Activated CD4-positive, alpha-beta T cell treated with anti-CD3 and anti-CD28 coated beads, Interleukin-2, amount 10 ng/mL, durations not matched to agents 24 days and 14 days (primary cell): Measurements from ENCODE around the gene MACROD2. TPM values are rescaled to one million over a fixed set of nuclear protein-coding genes. Genes with fewer than 3 reads are reported as not detected.
"Not testable (repeated sequence)": the region's sequence is repeated elsewhere in the genome, so short reads cannot be mapped to it uniquely, and the experiment has no call there.

Experiments used
- DNase-seq: peaks from one replicate; pipeline ENCODE4 v3.0.0; 2022
- H3K27ac Mint-ChIP-seq: one replicate; pipeline ENCODE4 v1.8.0; 2022; ENCODE audit warnings: mild to moderate bottlenecking, mixed read lengths
- H3K27me3 Mint-ChIP-seq: one replicate; pipeline ENCODE4 v1.8.0; 2022; ENCODE audit warnings: mixed read lengths
- H3K36me3 Mint-ChIP-seq: one replicate; pipeline ENCODE4 v1.8.0; 2022; ENCODE audit warnings: low read depth, mild to moderate bottlenecking, mixed read lengths
- H3K4me1 Mint-ChIP-seq: one replicate; pipeline ENCODE4 v1.8.0; 2021; ENCODE audit warnings: mixed read lengths
- H3K4me3 Mint-ChIP-seq: one replicate; pipeline ENCODE4 v1.8.0; 2022; ENCODE audit warnings: mild to moderate bottlenecking, moderate library complexity, mixed read lengths
- H3K9me3 Mint-ChIP-seq: one replicate; pipeline ENCODE4 v1.8.0; 2021; ENCODE audit warnings: mixed read lengths
- intact Hi-C: fragments of 100-400 bp; cut with micrococcal nuclease; formaldehyde crosslinking; loops from one replicate; pipeline ENCODE4 v1.15.1; 2023
- total RNA-seq: library from RNA; stranded (reverse); gene quantifications from 2 replicates; pipeline ENCODE4 v1.2.3, GENCODE V29; 2022

The MACROD2 gene
- total RNA-seq, 1 donor from 2014 or later: not detected

DNA sequence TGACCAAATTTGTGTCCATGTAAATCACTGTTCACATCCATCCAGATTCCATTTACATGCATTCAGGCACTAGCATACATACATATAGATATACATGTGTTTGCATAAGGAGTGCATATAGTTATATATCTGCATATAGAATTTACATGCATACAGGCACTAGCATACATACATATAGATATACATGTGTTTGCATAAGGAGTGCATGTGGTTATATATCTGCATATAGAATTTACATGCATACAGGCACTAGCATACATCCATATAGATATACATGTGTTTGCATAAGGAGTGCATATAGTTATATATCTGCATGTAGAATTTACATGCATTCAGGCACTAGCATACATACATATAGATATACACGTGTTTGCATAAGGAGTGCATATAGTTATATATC, 1145.6 kb downstream of the MACROD2 start:
- H3K4me3 Mint-ChIP-seq, H3K36me3 Mint-ChIP-seq, intact Hi-C loops, DNase-seq, H3K4me1 Mint-ChIP-seq, H3K27me3 Mint-ChIP-seq, H3K27ac Mint-ChIP-seq, H3K9me3 Mint-ChIP-seq: not testable (repeated sequence)

DNA sequence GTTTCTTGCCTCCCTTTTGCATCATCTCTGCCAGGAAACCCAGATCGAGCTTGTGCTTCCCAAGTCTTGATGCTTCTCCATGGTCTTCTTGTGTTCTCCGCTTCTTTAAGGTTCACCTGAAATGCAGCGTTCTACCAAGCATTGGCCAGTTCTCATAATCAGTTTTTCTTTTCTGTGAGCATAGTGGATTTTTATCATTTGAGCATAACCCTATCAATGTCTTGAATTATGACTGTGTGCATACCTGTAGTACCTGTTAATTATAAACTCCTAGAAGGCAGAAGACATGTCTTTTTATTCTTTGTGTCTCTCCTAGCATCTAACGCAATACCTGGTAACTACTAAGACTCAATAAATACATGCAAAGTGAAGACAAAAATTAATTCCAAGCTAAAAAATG, 1146.5 kb downstream of the MACROD2 start:
- Mint-ChIP-seq H3K27me3 (no peaks in the 10 kb centered on the region), H3K4me1 (no peaks in the 10 kb centered on the region), H3K4me3 (no peak overlapping the region), H3K36me3 (no peaks in the 10 kb centered on the region), H3K27ac (no peak overlapping the region), H3K9me3 (peaks cover 7% of the 10 kb centered on the region)
- no peak for DNase-seq
- intact Hi-C loops: no loop called here

DNA sequence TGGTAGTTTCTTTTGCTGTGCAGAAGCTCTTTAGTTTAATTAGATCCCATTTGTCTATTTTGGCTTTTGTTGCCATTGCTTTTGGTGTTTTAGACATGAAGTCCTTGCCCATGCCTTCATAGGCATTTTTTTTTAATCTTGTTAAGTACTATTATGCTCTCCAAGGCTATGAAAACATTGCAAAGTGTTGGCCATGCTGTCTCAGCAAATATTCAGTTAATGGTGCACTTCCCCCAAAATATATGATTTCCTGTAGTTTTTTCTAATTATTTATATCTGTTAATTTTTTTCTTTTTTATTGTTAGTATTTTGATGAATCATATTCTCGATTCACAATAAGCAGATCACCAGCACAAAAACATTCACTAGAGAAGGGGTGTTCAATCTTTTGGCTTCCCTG, 1148.2 kb downstream of the MACROD2 start:
- no peaks in the 10 kb centered on the region for H3K27me3 Mint-ChIP-seq
- intact Hi-C loops: no loop called here
- no peak overlapping the region for H3K27ac Mint-ChIP-seq
- no peak overlapping the region for H3K4me3 Mint-ChIP-seq
- DNase-seq: no peak
- H3K36me3 Mint-ChIP-seq: no peaks in the 10 kb centered on the region
- H3K9me3 Mint-ChIP-seq: peaks cover 7% of the 10 kb centered on the region
- H3K4me1 Mint-ChIP-seq: no peaks in the 10 kb centered on the region

DNA sequence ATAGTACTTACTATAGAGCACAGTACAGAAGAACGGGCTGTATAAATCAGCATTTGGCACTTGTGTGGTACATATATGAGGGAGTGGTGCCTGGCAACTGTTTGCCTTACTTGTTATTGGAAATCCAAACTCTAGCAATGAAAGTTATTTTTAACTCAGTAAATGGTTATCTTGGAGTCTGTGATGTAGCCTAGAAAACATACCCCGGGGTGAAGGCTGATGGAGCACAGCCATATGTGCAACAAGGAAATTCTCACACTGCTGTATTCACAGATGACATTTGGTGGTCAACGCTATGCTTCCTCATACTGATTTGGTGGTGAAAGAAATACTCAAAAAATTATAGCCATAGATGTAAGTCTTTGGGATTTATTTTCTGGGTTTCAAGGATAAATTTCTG, 1149.6 kb downstream of the MACROD2 start:
- Mint-ChIP-seq H3K36me3 (no peaks in the 10 kb centered on the region), H3K27me3 (no peaks in the 10 kb centered on the region), H3K4me1 (no peaks in the 10 kb centered on the region), H3K9me3 (peaks cover 7% of the 10 kb centered on the region), H3K27ac (no peak overlapping the region), H3K4me3 (no peak overlapping the region)
- intact Hi-C loops: no loop called here
- DNase-seq: no peak

DNA sequence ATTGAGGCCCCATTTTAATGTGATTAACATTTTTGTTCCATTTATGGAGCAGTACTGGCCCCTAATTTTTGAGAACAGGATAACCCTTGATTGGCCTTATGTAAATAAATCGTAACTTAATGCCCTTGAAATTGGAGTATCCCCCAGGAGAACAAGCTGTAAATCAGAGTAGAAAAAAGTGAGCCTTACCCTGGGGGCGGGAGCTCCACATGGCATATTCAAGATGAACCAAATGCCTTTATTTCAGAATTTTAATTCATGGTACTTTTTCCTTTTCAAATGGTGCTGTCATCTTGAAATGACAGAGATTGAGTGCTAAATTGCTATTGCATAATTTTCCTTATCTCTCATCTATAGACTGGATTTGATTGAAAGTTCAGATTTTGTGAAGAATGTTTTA, 1151.6 kb downstream of the MACROD2 start:
- H3K9me3 Mint-ChIP-seq: no peaks in the 10 kb centered on the region
- no peak overlapping the region for H3K27ac Mint-ChIP-seq
- no peaks in the 10 kb centered on the region for H3K27me3 Mint-ChIP-seq
- intact Hi-C loops: no loop called here
- H3K4me3 Mint-ChIP-seq: no peak overlapping the region
- H3K4me1 Mint-ChIP-seq: no peaks in the 10 kb centered on the region
- no peak for DNase-seq
- no peaks in the 10 kb centered on the region for H3K36me3 Mint-ChIP-seq

DNA sequence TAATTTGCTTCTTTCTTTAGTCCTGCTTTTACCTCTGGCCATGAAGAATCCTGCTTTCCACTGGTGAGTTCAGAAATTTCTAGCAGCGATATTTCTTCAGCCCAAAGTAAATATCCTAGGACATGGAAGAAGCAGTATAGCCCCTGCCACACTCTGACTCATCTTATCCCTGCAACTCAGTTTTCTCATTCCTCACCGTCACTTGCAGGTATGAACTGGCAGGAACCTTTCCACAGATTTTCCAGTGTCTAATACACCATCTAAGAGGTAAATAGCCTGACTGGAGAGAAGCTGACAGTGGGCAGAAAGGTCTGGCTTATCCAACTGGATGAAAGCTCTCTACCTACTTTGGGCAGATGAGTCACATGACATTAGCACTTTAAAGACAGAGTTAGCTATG, 1158.8 kb downstream of the MACROD2 start:
- no peak for DNase-seq
- intact Hi-C loops: no loop called here
- no peak overlapping the region for H3K27ac Mint-ChIP-seq
- H3K36me3 Mint-ChIP-seq: no peaks in the 10 kb centered on the region
- no peak overlapping the region for H3K4me3 Mint-ChIP-seq
- no peaks in the 10 kb centered on the region for H3K9me3 Mint-ChIP-seq
- no peaks in the 10 kb centered on the region for H3K27me3 Mint-ChIP-seq
- peaks cover 3% of the 10 kb centered on the region for H3K4me1 Mint-ChIP-seq

DNA sequence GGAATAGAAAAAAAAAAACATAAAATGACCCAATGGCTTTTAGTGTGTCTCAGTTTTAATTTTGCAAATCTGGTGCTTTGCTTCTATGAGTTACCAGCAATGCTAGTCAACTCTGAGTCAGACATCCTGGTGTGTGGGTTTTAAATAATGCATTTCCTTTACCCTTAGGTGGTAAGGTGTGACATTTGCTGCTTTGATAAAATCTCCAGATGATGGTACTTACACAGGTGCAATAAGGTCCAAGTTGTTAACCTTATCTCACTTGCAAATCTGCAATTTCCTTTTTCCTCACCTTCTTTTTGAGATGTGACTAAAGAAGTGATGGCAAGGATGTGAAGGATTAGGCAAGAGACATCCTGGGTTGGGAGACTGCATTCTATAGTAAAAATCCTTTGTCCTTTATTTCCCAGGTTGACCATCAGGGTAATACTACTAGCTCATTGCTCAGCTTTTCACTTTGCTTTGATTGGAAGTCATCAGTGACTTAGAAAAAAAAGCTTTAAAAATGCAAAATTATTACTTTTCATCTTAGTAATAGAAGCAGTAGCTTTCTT, 1160.6 kb downstream of the MACROD2 start:
- peaks cover 3% of the 10 kb centered on the region for H3K4me1 Mint-ChIP-seq
- no peaks in the 10 kb centered on the region for H3K9me3 Mint-ChIP-seq
- no peak overlapping the region for H3K27ac Mint-ChIP-seq
- H3K27me3 Mint-ChIP-seq: no peaks in the 10 kb centered on the region
- DNase-seq: no peak
- H3K4me3 Mint-ChIP-seq: no peak overlapping the region
- intact Hi-C loops: no loop called here
- H3K36me3 Mint-ChIP-seq: no peaks in the 10 kb centered on the region

DNA sequence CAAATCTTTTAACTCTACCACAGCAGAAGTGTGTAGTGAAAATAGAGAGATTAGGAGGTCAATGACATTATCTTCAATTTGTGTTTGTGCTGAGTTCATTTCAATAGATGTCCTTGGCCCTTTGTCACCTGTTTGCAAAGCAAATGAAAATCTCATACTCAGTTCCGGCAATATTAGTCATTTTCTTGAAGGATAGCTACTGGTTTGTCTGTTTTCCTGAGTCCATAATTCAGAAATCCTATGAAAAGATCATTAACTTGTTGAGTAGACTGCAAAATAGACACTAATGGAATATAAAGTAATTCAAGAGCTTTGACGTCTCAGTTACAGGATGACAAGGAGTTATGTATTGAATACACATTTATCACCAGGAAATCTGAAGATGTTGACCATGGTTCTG, 1163.2 kb downstream of the MACROD2 start:
- no peaks in the 10 kb centered on the region for H3K27me3 Mint-ChIP-seq
- no peak for DNase-seq
- H3K4me1 Mint-ChIP-seq: peaks cover 11% of the 10 kb centered on the region
- H3K36me3 Mint-ChIP-seq: no peaks in the 10 kb centered on the region
- no peak overlapping the region for H3K27ac Mint-ChIP-seq
- intact Hi-C loops: no loop called here
- no peak overlapping the region for H3K4me3 Mint-ChIP-seq
- no peaks in the 10 kb centered on the region for H3K9me3 Mint-ChIP-seq

DNA sequence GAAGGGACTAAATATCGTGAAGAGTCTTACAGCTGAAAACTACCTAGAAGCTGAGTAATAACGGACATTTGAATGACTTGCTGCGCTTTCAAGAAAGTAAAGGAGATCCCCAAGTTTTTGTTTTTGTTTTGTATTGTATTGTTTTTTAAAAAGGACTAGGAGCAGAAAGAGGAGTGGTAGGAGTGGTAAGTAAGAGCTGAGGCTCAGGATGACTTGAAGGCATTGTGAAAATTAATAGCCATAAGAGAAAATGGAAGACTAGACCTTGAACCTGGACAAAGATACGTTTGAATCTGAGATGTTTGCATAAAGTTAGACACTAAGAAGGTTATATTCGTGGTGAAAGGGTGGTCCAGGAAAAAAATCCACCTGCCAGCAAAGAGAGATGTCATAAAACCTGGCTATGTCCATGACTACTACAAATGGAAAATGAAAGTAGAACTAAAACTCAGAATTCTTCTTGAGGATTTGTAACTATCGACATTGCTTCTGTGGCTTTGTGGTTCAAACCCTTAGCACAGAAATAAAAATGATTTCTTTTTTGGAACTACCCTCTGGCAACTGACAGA, 1166.8 kb downstream of the MACROD2 start:
- Mint-ChIP-seq H3K27ac (no peak overlapping the region), H3K36me3 (no peaks in the 10 kb centered on the region), H3K27me3 (no peaks in the 10 kb centered on the region), H3K4me1 (peaks cover 8% of the 10 kb centered on the region), H3K4me3 (peak overlapping the region; percentile 37), H3K9me3 (no peaks in the 10 kb centered on the region)
- intact Hi-C loops: no loop called here
- DNase-seq: no peak

DNA sequence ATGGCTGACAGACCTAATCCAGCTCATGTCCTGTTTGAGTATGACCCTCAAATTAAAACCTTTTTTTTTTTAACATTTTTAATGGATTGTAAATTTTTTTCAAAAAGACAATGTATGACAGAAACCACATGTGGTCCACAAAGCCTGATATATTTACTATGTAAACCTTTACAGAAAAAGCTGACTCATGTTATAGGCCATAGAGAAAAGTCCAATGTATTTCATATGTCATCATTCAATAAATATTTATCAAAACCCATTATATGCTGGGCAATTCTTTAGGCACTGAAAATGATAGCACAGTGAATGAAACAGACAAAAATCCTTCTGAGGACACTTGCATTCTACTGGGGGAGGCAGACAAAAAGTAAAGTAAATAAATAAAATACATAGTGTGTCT, 1168.3 kb downstream of the MACROD2 start:
- H3K9me3 Mint-ChIP-seq: no peaks in the 10 kb centered on the region

DNA sequence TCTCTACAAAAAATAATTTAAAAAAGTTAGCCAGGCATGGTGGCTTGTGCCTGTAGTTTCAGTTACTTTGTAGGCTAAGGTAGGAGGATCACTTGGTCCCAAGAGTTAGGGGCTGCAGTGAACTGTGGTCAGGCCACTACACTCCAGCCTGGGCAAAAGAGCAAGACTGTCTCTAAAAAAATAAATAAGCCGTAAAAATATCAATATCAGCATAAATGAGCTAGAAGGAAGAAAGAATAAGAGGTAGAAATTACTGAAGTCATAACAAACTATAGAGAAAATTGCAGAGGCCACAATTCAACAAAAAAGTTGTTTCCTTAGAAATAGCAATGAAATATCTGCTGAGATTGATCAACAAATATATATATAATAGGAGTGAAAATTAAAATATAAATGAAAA, 1169.4 kb downstream of the MACROD2 start:
- Mint-ChIP-seq H3K4me1 (peaks cover 8% of the 10 kb centered on the region), H3K9me3 (no peaks in the 10 kb centered on the region), H3K4me3 (no peak overlapping the region), H3K36me3 (no peaks in the 10 kb centered on the region), H3K27me3 (no peaks in the 10 kb centered on the region), H3K27ac (no peak overlapping the region)
- intact Hi-C loops: no loop called here
- no peak for DNase-seq

More for the DNA sequence above, 1168.3 kb downstream of the MACROD2 start:
- DNase-seq: no peak
- no peaks in the 10 kb centered on the region for H3K36me3 Mint-ChIP-seq
- intact Hi-C loops: no loop called here
- peaks cover 8% of the 10 kb centered on the region for H3K4me1 Mint-ChIP-seq
- H3K4me3 Mint-ChIP-seq: no peak overlapping the region
- no peak overlapping the region for H3K27ac Mint-ChIP-seq
- H3K27me3 Mint-ChIP-seq: no peaks in the 10 kb centered on the region

DNA sequence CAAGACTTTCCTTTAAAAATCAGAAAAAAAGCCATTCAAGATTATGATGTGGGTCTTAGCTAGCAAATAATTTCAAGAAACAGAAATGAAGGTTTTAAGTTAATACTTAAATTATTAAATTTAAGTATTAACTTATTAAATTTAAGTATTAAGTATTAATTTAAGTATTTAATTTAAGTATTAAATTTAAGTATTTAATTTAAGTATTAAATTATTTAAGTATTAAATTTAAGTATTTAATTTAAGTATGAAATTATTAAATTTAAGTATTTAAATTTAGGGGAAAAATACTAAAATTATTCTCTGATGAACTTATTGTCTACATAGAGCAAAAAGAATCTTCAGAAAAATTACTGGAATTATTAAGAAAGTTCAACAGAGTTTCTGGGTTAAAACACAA, 1171.4 kb downstream of the MACROD2 start:
- DNase-seq: no peak
- Mint-ChIP-seq H3K9me3 (peaks cover 9% of the 10 kb centered on the region), H3K27ac (no peak overlapping the region), H3K27me3 (no peaks in the 10 kb centered on the region), H3K4me1 (peaks cover 8% of the 10 kb centered on the region), H3K4me3 (no peak overlapping the region), H3K36me3 (no peaks in the 10 kb centered on the region)
- intact Hi-C loops: no loop called here

DNA sequence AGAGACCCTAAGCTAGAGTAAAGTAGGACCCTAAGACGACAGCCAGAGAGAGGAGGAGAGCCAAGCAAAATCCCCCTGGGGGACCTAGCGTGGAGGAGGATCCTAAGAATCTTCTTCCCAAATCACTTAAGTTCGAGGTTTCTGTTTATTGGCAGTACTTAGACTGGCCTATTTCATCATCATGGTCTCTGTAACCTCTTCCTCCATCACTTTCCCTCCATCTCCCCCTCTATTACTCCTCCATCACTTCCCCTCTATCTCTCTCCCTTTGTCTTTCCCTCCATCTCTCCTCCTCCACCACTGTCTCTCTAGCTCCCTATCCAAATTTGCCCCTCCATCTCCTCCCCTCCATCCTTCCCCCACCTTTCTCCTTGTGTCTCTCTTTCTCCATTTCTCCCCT, 1175.7 kb downstream of the MACROD2 start:
- peaks cover 9% of the 10 kb centered on the region for H3K9me3 Mint-ChIP-seq
- no peak overlapping the region for H3K27ac Mint-ChIP-seq
- no peaks in the 10 kb centered on the region for H3K36me3 Mint-ChIP-seq
- H3K4me1 Mint-ChIP-seq: no peaks in the 10 kb centered on the region
- no peaks in the 10 kb centered on the region for H3K27me3 Mint-ChIP-seq
- intact Hi-C loops: no loop called here
- H3K4me3 Mint-ChIP-seq: no peak overlapping the region
- DNase-seq: no peak

DNA sequence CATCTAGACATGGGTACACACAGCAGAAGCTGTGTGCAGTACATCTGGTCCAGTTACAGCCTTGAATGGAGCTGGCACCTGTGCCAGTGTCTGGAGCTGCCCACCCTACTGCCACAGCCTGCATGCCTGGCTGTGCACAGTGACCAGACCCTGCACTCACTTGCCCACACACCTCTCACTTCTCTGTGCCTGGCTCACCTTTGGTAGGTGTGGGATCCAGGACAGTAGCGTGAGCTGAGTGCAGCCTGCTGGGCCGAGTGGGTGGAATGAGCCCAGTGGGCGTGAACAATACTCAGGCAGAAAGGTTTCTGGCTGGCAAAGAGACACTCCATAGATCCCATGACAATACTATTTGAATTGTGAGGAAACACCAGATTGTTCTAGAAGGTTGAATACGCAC, 1181.6 kb downstream of the MACROD2 start:
- Mint-ChIP-seq H3K4me1 (no peaks in the 10 kb centered on the region), H3K27me3 (no peaks in the 10 kb centered on the region), H3K36me3 (no peaks in the 10 kb centered on the region), H3K27ac (no peak overlapping the region), H3K9me3 (no peaks in the 10 kb centered on the region), H3K4me3 (no peak overlapping the region)
- no peak for DNase-seq
- intact Hi-C loops: no loop called here

DNA sequence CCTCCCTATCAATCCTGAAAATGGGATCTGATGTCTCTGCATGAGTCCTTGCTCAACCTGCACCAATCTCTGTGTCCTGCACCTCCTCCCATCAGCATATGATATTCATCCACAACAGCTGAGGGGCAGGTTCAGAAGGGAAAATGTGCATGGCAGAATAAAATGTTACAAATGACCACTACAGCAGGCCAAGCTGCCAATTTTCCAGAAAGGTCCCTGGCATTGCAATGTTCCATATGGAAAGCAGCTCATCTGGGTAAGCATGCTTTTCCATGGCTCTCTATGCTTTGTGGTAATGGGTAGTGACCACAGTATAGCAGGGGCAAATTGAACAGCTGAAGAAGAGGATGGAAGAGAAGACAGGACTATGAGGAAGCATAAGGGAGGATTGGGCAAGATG, 1183.3 kb downstream of the MACROD2 start:
- DNase-seq: no peak
- H3K4me1 Mint-ChIP-seq: no peaks in the 10 kb centered on the region
- intact Hi-C loops: no loop called here
- H3K9me3 Mint-ChIP-seq: no peaks in the 10 kb centered on the region
- no peaks in the 10 kb centered on the region for H3K36me3 Mint-ChIP-seq
- no peak overlapping the region for H3K27ac Mint-ChIP-seq
- no peaks in the 10 kb centered on the region for H3K27me3 Mint-ChIP-seq
- no peak overlapping the region for H3K4me3 Mint-ChIP-seq
